HepG2 (cell line): ENCODE results near the gene UQCC5. TPM values are rescaled to one million over a fixed set of nuclear protein-coding genes. Genes with fewer than 3 reads are reported as not detected.

Experiments used
- FOSL2 ChIP-seq: sonication (generic); formaldehyde crosslinking; IDR thresholded peaks from 2 replicates; pipeline ENCODE4 v1.4.0; 2020; ENCODE audit warnings: missing genetic modification reagents
- HOXD1 ChIP-seq: sonication (generic); formaldehyde crosslinking; IDR thresholded peaks from 2 replicates; pipeline ENCODE4 v1.5.0; 2020; ENCODE audit warnings: missing genetic modification reagents
- IKZF1 ChIP-seq: fragments of 450-650 bp; IDR thresholded peaks from 2 replicates; pipeline ENCODE4 v1.7.1; 2016
- JARID2 ChIP-seq: sonication (generic); formaldehyde crosslinking; IDR thresholded peaks from 2 replicates; pipeline ENCODE4 v1.8.1; 2023; ENCODE audit warnings: missing genetic modification reagents, inconsistent platforms; ENCODE audit not compliant: insufficient replicate concordance
- MTA3 ChIP-seq: sonication (generic); formaldehyde crosslinking; IDR thresholded peaks from 2 replicates; pipeline ENCODE4 v1.4.0; 2020; ENCODE audit warnings: missing genetic modification reagents
- MTF2 ChIP-seq: sonication (generic); formaldehyde crosslinking; IDR thresholded peaks from 2 replicates; pipeline ENCODE4 v1.5.0; 2020; ENCODE audit warnings: missing genetic modification reagents, borderline replicate concordance
- NRL ChIP-seq: sonication (generic); formaldehyde crosslinking; IDR thresholded peaks from 2 replicates; pipeline ENCODE4 v1.5.0; 2020; ENCODE audit warnings: missing genetic modification reagents, mild to moderate bottlenecking, moderate library complexity, borderline replicate concordance
- PCBP2 ChIP-seq: fragments of 200-400 bp; formaldehyde crosslinking; optimal IDR thresholded peaks from 2 replicates; pipeline ENCODE3; 2018; ENCODE audit warnings: low read length, low read depth; ENCODE audit not compliant: poor library complexity, severe bottlenecking
- RXRA ChIP-seq: sonication (generic); formaldehyde crosslinking; IDR thresholded peaks from 2 replicates; pipeline ENCODE4 v1.5.1; 2020; ENCODE audit warnings: missing genetic modification reagents
- SCMH1 ChIP-seq: sonication (generic); formaldehyde crosslinking; IDR thresholded peaks from 2 replicates; pipeline ENCODE4 v1.9.0; 2021; ENCODE audit warnings: missing genetic modification reagents, mild to moderate bottlenecking, borderline replicate concordance
- TAF1 ChIP-seq: sonication (generic); formaldehyde crosslinking; IDR thresholded peaks from 2 replicates; pipeline ENCODE4 v1.4.0; 2020; ENCODE audit warnings: missing genetic modification reagents
- TEAD2 ChIP-seq: sonication (generic); formaldehyde crosslinking; IDR thresholded peaks from 2 replicates; pipeline ENCODE4 v1.9.0; 2021; ENCODE audit warnings: missing genetic modification reagents
- ZNF205 ChIP-seq: IDR thresholded peaks from 2 replicates; pipeline ENCODE4 v1.6.1; 2018; ENCODE audit warnings: missing biosample characterization, missing genetic modification reagents
- ZNF30 ChIP-seq: sonication (generic); formaldehyde crosslinking; IDR thresholded peaks from 2 replicates; pipeline ENCODE4 v1.5.0; 2020; ENCODE audit warnings: mild to moderate bottlenecking, missing genetic modification reagents
- ZNF619 ChIP-seq: sonication (generic); formaldehyde crosslinking; IDR thresholded peaks from 2 replicates; pipeline ENCODE4 v1.4.0; 2020; ENCODE audit warnings: mild to moderate bottlenecking, missing genetic modification reagents
- ZNF670 ChIP-seq: sonication (generic); formaldehyde crosslinking; IDR thresholded peaks from 2 replicates; pipeline ENCODE4 v1.8.0; 2022; ENCODE audit warnings: mild to moderate bottlenecking, missing genetic modification reagents, borderline replicate concordance
- ZZZ3 ChIP-seq: sonication (generic); formaldehyde crosslinking; IDR thresholded peaks from 2 replicates; pipeline ENCODE4 v1.4.0; 2020; ENCODE audit warnings: missing genetic modification reagents, mild to moderate bottlenecking, borderline replicate concordance
- polyA plus RNA-seq, 8 experiments: library from polyadenylated mRNA; depleted of rRNA in 3 of 8; stranded (reverse) in 7 of 8; unstranded in 1 of 8; fragments of >200 nt; fragmentation: Illumina TruSeq in 4 of 8; extraction: Trizol in 4 of 8; gene quantifications; 2 replicates each; pipeline versions ENCODE4 v1.2.1 to v1.2.3, GENCODE V29; 2011 to 2016; ENCODE audit warnings: low read depth in 4 of 8, missing spikeins in 1 of 8, mixed read lengths in 1 of 8; ENCODE audit not compliant: insufficient read depth in 1 of 8
- total RNA-seq, 5 experiments: library from RNA; depleted of rRNA; stranded (reverse); fragments of >200 nt; fragmentation: Illumina TruSeq; extraction: Trizol; gene quantifications; 2 replicates each; pipeline ENCODE4 v1.2.3, GENCODE V29; 2016; ENCODE audit warnings: low read depth in 1 of 5
- TF ChIP-seq, protein P1 (sequence below): sonication (generic); formaldehyde crosslinking; IDR thresholded peaks from 2 replicates; pipeline ENCODE4 v1.4.0; 2020; ENCODE audit warnings: missing genetic modification reagents
- TF ChIP-seq, protein P2 (sequence below): sonication (generic); formaldehyde crosslinking; conservative IDR thresholded peaks from 2 replicates; pipeline ENCODE4 v1.8.0; 2022; ENCODE audit warnings: low read depth, missing genetic modification reagents
- TF ChIP-seq, protein P3 (sequence below): sonication (generic); formaldehyde crosslinking; IDR thresholded peaks from 2 replicates; pipeline ENCODE4 v1.9.0; 2021; ENCODE audit warnings: missing genetic modification reagents, mild to moderate bottlenecking, borderline replicate concordance
- TF ChIP-seq, protein P4 (sequence below): sonication (generic); formaldehyde crosslinking; IDR thresholded peaks from 2 replicates; pipeline ENCODE4 v1.4.0; 2020; ENCODE audit warnings: missing genetic modification reagents
- TF ChIP-seq, protein P5 (sequence below): sonication (generic); formaldehyde crosslinking; conservative IDR thresholded peaks from 2 replicates; pipeline ENCODE4 v1.8.1; 2023; ENCODE audit warnings: missing genetic modification reagents

Gene UQCC5
- total and polyA plus RNA-seq, 2 of the 13 experiments (the other 11 are each of a cell fraction or from before 2014, with no cell fraction given): 15.4 to 29.5 TPM

DNA sequence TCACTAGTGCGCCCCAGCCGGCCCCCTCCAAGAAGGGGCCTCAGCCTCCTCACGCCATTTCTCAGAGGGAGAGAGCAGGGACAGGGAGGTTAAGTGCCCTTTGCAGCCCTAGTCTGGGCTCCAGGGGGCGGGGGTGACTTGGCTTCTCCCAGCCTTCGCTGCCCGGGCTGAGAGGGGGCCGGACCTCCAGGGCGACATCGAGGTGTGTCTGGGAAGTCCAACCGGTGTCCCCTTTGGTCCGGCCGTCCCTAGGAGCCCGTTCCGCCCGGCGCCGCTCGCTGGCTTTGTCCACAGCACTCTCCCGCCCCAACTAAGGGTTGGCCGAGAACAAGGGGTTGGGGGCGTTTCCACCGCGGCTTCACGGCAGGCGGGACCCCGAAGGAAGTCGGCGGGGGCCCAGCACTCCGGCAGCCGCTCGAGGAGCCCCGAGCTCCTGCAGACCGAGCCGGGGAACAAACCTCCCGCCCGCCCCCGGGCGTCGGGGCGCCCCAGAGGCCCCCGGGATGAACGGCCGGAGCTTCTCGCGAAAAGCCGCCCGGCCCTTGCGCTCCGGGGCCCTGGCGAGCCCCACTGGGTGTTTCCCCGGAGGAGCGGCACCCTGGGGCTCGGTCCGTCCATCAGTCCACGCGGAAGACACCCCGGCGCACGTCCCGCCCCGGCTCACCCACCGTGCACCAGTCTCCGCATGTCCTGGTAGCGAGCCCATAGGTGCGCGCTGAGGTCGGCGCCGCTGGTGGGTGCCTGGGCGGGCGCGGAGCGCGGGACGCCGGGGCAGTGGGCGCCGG is 3.4 kb upstream of the UQCC5 start (continued):
- TF ChIP-seq, protein P1, sequence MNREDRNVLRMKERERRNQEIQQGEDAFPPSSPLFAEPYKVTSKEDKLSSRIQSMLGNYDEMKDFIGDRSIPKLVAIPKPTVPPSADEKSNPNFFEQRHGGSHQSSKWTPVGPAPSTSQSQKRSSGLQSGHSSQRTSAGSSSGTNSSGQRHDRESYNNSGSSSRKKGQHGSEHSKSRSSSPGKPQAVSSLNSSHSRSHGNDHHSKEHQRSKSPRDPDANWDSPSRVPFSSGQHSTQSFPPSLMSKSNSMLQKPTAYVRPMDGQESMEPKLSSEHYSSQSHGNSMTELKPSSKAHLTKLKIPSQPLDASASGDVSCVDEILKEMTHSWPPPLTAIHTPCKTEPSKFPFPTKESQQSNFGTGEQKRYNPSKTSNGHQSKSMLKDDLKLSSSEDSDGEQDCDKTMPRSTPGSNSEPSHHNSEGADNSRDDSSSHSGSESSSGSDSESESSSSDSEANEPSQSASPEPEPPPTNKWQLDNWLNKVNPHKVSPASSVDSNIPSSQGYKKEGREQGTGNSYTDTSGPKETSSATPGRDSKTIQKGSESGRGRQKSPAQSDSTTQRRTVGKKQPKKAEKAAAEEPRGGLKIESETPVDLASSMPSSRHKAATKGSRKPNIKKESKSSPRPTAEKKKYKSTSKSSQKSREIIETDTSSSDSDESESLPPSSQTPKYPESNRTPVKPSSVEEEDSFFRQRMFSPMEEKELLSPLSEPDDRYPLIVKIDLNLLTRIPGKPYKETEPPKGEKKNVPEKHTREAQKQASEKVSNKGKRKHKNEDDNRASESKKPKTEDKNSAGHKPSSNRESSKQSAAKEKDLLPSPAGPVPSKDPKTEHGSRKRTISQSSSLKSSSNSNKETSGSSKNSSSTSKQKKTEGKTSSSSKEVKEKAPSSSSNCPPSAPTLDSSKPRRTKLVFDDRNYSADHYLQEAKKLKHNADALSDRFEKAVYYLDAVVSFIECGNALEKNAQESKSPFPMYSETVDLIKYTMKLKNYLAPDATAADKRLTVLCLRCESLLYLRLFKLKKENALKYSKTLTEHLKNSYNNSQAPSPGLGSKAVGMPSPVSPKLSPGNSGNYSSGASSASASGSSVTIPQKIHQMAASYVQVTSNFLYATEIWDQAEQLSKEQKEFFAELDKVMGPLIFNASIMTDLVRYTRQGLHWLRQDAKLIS (CRISPR knock-in tag): no peak
- TF ChIP-seq FOSL2 (CRISPR knock-in tag) (no peak), TEAD2 (no peak), RXRA (CRISPR knock-in tag) (no peak), ZNF205 (CRISPR knock-in tag) (no peak), HOXD1 (CRISPR knock-in tag) (no peak), ZNF670 (CRISPR knock-in tag) (no peak), MTF2 (CRISPR knock-in tag) (no peak), NRL (CRISPR knock-in tag) (0 out of 2 replicates have a peak, but pooled peaks have one; percentile 16), MTA3 (CRISPR knock-in tag) (no peak), JARID2 (CRISPR knock-in tag) (no peak), PCBP2 (no peak), SCMH1 (CRISPR knock-in tag) (no peak), TAF1 (peak; percentile 32; the same call in 1 of the 2 replicates), IKZF1 (no peak), ZNF30 (CRISPR knock-in tag) (0 out of 2 replicates have a peak, but pooled peaks have one; percentile 60), ZNF619 (no peak), ZZZ3 (CRISPR knock-in tag) (no peak)
- TF ChIP-seq, protein P2, sequence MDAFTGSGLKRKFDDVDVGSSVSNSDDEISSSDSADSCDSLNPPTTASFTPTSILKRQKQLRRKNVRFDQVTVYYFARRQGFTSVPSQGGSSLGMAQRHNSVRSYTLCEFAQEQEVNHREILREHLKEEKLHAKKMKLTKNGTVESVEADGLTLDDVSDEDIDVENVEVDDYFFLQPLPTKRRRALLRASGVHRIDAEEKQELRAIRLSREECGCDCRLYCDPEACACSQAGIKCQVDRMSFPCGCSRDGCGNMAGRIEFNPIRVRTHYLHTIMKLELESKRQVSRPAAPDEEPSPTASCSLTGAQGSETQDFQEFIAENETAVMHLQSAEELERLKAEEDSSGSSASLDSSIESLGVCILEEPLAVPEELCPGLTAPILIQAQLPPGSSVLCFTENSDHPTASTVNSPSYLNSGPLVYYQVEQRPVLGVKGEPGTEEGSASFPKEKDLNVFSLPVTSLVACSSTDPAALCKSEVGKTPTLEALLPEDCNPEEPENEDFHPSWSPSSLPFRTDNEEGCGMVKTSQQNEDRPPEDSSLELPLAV (CRISPR knock-in tag): no peak
- TF ChIP-seq, protein P3, sequence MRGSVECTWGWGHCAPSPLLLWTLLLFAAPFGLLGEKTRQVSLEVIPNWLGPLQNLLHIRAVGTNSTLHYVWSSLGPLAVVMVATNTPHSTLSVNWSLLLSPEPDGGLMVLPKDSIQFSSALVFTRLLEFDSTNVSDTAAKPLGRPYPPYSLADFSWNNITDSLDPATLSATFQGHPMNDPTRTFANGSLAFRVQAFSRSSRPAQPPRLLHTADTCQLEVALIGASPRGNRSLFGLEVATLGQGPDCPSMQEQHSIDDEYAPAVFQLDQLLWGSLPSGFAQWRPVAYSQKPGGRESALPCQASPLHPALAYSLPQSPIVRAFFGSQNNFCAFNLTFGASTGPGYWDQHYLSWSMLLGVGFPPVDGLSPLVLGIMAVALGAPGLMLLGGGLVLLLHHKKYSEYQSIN (CRISPR knock-in tag): no peak
- TF ChIP-seq, protein P4, sequence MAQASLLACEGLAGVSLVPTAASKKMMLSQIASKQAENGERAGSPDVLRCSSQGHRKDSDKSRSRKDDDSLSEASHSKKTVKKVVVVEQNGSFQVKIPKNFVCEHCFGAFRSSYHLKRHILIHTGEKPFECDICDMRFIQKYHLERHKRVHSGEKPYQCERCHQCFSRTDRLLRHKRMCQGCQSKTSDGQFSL: no peak
- TF ChIP-seq, protein P5, sequence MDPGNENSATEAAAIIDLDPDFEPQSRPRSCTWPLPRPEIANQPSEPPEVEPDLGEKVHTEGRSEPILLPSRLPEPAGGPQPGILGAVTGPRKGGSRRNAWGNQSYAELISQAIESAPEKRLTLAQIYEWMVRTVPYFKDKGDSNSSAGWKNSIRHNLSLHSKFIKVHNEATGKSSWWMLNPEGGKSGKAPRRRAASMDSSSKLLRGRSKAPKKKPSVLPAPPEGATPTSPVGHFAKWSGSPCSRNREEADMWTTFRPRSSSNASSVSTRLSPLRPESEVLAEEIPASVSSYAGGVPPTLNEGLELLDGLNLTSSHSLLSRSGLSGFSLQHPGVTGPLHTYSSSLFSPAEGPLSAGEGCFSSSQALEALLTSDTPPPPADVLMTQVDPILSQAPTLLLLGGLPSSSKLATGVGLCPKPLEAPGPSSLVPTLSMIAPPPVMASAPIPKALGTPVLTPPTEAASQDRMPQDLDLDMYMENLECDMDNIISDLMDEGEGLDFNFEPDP (CRISPR knock-in tag): no peak
